GM12891 (cell line): ENCODE results near the gene ZNF385D.

Source experiments
- POLR2A ChIP-seq: IDR thresholded peaks from 2 replicates; pipeline ENCODE4 v1.6.1; 2011; ENCODE audit warnings: low read depth, low read length, control low read depth
- POLR2AphosphoS5 ChIP-seq: IDR thresholded peaks from 2 replicates; pipeline ENCODE4 v1.6.1; 2011; ENCODE audit warnings: low read depth, low read length, control low read depth
- SPI1 ChIP-seq: IDR thresholded peaks from 2 replicates; pipeline ENCODE4 v1.6.1; 2011; ENCODE audit warnings: low read depth, low read length, control low read depth
- TAF1 ChIP-seq: IDR thresholded peaks from 2 replicates; pipeline ENCODE4 v1.6.1; 2011; ENCODE audit warnings: low read depth, low read length, control low read depth

DNA sequence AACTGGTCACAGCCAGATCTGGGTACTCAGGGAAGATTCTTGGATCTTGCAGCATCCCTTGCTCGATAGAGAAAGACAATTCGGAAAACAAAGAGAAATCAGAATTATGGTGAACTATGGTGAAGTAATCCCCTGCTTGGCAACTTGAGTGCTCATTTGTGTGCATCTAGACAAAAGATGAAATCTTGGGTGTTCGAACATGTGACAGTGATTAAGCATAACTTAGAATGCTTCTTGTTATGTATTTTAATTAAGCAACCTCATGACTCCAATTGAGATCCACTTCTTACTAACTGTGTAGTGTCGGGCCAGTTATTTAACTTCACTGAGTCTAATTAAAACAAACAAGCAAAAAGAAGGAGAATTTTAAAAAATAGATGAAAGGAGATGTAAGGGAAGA lies 56.5 kb downstream of the ZNF385D start:
- no peak for TF ChIP-seq POLR2A
- no peak for TF ChIP-seq POLR2AphosphoS5
- TF ChIP-seq TAF1, result no peak
- TF ChIP-seq SPI1, result no peak
